ENCODE measurements around the gene NPTX1. TPM values are rescaled to one million over a fixed set of nuclear protein-coding genes. Genes with fewer than 3 reads are reported as not detected.
A peak's percentile ranks its signal among the peaks of the same experiment; 100 is the strongest.

Gene NPTX1
- total RNA-seq, 1 donor from 2014 or later: not detected

DNA sequence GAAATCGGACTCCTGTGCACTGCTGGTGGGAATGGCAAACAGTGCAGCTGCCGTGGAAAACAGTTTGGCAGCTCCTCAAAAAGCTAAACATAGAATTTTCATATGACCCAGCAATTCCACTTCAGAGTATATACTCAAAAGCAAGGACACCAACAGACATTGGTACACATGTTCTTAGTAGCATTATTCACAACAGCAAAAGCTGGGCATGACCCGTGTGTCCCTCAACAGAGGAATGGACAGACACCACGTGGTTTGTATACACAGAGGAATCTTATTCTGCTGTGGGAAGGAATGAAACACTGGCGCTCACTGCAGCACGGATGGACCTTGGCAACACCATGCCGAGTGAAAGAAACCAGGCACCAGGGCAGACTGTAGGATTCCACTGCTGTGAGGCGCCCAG, 16.0 kb downstream of the NPTX1 start:
- DNase-seq (ENCODE audit: low spot score): no peak

DNA sequence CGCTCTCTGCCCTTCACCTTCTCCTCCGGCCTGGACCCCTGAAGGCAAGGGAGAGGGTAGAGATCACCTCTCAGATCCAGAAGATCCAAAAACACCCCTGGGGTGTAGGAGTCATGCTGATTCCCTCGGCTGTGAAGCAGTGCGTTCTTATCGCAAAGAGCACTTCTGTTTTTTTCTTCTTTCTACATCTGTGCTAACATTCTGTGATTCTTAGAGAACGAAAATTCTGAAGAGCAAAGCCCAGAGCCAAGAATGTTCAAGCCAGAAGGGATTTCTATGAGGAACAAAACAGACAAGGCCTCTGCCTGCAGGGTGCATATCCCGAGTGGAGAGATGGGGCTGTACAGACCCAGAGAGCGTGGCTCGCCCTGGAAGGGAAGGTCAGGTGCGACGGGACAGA, 17.2 kb downstream of the NPTX1 start:
- DNase-seq (ENCODE audit: low spot score): no peak

DNA sequence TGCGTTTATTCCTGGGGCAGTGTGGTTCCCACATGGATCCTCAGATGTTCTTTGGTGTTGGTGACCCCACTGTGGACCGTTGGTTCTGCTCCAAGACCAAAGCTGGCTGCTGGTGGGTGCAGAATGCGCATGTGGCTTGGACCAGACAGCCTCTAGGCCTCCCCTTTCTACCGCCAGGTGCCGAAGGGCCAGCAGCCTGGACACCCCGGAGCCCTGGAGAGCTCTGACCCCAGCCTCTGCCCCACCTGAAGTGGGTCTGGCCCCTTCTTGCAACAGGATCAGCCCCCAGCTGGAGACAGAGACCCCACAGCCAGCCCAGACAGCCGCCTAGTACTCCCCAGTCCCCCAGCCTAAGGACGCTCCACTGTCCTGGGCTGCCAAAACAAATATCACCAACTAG, 18.4 kb downstream of the NPTX1 start:
- no peak for DNase-seq (ENCODE audit: low spot score)

DNA sequence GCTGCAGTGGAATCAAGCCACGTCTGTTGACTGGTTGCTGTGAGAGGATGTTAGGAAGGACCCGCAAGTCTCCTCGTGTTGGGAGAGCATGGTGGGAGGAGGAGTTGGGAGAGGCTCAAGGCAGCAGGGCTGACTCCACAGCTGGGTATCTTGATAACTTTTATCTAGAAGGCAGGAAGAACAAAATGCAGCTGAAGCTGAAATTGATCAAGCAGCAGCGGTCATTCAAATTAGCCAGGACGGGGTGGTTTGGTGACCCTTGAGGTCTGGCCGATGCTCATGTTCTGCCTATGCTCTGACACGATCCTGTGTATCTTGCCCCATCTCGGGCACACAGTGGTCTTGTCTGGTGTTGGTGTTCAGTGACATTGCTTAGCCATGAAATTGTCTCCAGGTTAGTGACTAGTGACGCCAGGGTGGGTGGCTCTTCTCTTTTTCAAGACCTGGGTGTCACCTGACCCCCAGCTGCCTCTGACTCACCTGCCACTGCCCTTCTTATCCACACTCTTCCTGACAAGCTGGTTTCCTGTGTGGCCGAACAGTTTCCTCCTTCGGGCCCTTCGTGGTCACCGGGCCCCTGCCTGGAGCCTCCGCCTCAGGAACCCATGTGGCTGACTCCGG, 19.1 kb downstream of the NPTX1 start:
- DNase-seq (ENCODE audit: low spot score): no peak

DNA sequence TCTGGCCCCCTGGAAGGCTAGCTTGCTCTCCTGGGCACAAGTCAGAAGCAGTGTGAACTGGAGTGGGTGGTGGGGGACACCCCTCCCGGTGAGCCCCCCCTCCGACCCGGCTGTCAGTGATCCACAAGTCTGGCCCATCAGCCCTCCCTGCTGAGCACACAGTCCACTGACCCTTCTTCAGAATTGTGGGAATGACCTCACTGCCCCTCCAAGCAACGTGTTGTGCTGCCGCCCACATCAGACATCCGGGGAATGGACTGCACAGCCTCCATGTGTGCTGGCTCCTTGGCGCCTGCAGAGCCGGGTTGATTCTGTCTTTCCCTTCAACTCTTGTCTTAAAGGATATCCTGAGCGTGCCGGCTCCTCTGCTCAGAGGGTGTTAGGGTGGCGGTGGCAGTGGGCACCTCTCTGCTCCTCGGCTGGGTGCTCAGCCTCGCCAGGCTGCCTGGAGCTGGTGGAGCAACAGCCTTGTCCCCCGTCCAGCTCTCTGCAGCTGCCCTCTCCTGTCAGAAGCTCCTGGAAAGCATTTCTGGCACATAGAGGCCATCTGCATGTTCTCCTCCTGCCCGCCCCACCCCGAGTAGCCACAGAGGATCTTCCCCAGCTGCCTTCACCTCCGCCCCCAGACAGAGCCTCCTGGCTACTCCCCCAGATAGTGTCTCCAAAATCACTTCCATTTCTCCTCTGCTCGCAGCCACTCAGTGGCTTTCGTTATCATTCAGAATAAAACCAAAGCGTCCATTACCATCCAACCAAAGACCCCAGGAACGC, 19.8 kb downstream of the NPTX1 start:
- no peak for DNase-seq (ENCODE audit: low spot score)

DNA sequence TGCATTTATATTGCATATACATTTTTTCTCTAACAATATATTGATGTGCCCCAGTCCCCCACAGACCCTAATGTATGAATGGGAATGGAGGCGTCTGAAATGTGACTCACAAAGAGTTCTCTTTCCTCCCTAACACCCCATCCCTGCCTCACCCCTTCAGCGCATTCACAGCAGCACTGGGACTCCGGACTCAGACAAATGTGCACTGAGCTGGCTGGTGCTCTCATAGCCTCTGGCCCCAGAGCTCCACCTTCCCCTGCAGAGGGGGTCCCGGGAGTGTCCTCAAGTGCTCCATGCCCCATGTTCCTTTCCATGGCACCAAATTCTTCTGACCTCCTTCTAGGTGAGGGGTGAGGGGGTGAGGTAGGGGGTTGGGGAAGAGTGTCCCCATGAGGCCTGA, 20.6 kb downstream of the NPTX1 start:
- DNase-seq (ENCODE audit: low spot score): no peak

DNA sequence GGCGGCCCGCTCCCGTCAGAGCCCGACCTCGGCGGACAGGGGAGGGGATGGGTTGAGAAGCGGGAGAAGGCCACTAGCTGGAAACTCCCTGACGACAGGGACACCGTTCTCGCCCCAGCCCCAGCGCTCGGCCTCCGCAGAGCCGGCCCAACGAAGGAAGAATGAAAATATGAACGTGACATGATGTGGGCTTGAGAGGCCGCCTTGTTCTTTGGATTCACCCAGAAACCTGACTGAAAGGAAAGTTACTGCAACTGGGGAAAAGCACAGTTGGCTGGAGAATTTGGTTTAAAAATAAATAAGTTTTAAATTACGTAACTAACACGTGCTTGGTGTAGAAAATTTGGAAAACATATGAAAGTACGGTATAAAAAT, 21.1 kb downstream of the NPTX1 start:
- DNase-seq (ENCODE audit: low spot score): no peak

DNA sequence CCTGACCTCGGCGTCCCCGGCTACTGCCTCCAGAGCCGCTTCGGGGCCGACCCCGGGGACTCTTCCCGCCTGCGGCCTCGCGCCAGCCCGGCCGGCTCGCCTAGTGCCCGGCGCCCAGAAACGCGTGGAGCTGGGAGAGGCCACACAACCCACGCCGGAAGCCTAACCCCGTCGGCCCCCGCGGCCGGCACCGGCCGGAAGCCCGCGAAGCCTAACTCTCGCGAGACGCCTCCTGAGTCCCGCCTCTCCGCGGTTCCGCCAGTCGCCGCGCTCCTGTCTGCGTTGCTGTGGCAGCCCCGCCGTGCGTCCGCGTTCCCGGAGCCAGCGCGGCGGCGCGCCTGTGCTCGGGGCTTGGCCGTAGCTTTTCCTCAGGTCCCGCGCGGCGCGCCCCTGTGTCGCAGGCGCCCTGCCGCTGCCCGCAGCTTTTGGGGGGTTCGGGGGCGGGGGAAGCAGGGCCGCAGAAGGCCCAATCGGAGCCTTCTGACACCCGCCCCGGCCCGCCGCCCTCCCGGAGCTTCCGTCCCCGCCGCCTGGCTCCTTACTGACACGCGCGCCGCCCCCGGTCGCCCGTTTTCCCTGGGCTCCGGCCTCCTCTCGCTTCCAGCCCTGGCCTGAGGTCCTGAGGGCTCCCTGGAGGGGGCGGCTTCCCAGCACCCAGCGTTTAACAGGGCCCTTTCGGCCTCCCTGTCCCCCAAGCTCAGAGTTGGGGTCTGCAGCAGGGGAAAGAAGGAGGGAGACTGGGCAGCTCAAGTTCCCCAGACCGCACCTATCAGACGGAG, 21.7 kb downstream of the NPTX1 start:
- DNase-seq (ENCODE audit: low spot score): peak; percentile 99

DNA sequence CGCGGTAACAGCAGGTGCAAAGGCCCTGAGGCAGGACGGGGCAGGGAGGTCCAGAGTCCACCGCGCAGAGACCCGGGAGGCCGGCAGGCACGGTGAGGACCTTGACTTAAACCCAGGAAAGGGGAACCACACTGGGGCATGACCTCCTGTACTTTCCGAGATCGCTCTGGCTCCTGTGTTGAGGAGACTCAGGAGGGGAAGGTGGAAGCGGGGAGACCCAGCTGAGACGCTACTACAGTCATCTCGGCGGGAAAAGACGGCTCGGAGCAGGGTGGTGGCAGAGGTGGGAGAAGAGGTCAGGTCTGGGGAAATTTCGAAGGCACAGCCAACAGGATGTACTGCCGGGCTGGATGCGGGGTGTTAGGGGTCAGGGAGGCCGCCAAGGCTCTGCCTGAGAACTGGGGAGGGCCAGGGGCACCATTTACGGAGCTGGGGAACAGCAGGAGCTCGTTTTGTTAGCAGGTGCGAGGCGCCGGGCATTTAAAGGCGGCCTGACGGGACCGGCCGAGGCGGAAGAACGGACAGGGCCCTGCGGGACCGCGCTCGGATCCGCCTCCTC, 22.3 kb downstream of the NPTX1 start:
- no peak for DNase-seq (ENCODE audit: low spot score)

DNA sequence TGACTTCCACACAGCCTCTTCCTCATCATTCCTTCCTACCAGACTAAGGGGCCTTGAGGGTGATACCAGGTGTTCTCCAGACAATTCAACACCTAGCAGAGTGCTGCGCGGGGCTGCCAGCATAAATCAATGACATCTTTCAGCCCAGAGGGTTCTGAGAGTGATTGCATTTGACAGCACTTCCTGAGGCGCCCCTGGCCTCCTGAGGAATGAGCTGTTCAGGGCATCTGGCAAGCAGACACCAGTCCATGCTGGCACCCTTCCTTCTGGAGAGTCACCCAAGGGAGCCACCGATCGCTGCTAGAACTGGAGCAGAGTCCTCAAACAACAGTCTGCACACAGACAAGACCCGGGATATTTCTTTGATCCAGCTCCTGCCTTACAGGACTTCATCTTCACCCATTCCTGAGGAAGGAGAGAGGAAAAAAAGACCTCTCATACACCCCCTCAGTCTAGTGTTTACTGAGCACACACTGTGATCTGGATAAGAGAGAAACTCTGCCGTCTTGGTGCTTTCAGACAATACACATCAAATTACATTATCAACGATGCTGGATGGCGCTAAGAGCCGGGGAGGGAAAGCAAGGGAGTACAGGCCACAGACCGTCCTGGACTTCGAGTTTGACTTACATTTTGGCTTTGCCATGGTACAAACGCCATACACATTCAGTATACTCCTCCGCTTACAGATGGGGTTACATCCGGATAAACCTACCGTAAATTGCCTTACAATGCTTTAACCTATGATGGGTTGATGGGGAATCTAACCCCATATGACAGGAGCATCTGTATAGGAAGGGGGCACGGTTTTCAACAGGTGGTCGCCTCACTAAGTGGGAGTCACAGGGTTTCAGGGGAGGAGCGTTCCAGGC, 23.0 kb downstream of the NPTX1 start:
- DNase-seq (ENCODE audit: low spot score): no peak

DNA sequence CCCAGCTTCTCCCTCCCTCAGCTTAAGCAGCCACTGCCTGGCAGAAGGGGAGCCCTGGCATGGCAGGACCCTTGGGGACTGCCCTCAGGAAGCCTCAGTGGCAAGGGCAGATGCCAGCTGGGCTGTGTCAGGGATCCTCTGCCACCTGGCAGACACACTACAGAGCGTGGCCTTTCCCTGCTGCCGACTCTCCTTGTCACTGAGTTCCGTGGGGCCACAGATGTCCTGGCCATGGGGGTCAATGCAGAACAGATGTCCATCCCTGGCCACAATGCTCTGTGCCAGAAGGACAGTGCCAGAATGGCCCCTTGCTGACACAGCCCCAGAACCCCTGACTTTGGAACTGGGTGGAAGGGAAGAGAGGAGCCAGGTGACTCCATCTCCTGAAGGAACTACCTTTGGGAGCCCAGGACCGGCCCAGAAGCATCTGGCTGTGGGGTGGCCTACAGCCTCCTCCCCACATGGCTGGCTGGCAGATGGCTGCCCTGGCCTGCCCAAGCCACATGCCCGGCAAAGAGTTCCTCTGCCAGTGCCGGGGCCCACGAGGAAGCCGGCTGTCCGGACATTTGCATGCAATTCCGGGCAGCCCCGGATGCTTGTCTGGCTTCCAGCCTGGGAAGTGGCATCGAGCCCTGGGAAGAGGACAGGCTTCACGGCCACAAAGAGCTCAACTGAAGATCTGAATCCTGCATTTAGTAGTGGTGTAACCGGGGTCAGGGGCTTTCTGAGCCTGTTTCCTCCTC, 24.1 kb downstream of the NPTX1 start:
- no peak for DNase-seq (ENCODE audit: low spot score)

DNA sequence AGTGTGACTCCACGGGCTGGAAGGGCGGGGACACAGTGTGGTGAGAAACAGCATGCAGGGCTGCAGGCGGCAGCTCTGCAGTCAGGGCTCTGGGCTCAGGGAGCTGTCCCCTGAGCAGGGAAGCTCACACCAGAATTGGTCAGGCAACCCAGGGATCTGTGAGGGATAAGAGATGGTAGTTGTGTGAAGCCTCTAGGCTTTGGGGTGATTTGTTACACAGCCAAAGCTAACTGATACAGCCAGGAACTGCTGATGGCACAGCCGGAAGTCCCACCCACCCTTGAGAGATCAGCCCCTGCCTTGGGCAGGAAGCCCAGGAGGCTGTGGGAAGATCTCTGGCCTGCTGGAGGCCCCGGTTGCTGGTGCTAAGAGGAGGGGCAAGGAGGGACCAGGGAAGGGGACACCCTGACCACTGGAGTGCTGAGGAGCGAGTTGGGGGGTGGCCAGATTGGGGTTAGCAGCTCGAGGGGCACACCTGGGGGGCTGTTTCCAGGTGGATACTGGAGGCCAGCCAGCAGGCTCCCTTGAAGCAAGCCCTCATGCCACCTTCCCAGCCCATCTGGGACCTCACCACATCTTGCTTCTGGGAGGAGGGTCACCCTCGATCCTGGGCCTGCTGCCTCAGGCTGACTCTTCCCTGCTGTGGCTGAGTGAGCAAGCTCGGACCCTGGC, 25.2 kb downstream of the NPTX1 start:
- no peak for DNase-seq (ENCODE audit: low spot score)

DNA sequence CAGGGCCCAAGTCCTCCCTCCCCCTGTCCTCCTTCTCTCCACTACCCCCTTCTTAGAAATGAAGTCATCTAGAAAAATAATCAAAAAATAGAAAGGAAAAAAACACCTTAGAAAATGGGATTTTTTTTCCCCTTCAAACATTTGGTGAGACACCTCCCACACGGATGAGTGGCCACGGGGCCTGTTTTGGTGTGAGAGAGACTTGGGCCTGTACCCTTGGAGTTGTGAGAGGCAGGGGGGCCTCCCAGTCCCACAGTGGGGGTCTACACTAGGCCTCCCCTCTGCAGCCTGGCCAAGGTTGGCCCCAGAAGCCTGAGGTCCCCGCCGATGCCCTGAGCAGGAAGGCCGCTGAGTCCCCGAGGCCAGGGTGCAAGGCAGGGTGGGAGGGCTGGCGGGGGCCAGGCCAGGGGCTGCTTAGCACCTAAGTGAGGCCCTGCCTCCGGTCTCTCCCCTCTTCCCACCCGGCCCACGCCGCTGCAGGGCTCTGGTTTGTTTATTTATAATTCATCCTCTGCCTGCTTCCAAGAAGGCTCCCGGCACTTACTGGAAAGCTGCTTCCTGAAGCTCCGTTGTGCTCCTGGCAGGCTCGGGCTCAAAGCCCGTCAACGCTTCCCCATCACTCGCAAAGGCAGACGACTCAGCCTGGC, 26.4 kb downstream of the NPTX1 start:
- no peak for DNase-seq (ENCODE audit: low spot score)

DNA sequence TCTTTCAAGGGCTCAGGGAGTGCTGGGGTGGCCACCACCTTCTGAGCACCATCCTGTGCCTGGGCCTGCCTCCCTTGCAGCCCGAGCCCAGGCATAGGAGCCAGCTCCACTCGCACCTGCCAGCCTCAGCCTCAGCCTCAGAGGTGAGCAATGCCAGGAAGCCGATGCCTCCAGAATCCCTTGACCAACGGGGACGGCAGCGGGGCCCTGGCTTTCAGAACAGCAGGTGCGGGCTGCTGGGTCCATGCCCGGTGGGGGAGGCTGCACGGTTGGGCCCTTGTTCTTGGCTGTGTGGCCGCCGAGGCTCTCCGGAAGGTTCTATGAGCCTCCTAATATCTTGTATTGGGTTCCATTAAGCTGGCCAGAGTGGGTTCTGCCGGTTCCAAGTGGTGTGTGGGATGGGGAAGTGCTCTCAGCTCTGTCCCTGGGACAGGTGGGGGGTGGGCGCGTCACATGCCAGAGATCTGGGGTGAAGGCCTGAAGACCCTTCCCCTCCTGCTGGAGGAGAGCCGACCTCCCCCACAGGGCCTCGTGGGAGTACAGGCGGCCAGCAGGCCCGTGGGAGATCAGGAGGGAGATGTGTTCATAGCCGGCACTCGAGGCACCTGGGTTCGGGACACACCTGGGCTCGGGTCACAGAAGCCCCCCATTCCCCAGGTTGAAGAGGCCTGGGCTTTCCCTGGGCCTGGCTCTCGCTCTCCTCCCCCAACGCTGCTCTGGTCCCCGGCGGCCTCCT, 27.0 kb downstream of the NPTX1 start:
- DNase-seq (ENCODE audit: low spot score): no peak

DNA sequence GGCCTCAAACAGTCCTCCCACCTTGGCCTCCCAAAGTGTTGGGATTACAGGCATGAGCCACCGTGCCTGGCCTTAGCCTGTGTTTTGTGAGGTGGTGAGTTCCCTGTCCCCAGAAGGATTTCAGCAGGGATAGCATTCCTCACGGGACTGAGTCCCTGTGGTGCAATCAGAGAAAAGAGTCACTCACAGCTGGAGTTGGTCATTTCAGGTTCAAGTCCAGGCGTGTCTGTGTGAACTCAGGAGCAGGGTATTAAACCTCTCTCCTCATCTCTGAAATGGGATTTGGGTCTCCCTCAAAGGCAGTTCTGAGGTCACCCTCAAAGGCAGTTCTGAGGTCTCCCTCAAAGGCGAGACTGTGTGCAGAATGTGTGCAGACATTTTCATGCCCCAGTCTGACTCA, 28.6 kb downstream of the NPTX1 start:
- DNase-seq (ENCODE audit: low spot score): no peak

DNA sequence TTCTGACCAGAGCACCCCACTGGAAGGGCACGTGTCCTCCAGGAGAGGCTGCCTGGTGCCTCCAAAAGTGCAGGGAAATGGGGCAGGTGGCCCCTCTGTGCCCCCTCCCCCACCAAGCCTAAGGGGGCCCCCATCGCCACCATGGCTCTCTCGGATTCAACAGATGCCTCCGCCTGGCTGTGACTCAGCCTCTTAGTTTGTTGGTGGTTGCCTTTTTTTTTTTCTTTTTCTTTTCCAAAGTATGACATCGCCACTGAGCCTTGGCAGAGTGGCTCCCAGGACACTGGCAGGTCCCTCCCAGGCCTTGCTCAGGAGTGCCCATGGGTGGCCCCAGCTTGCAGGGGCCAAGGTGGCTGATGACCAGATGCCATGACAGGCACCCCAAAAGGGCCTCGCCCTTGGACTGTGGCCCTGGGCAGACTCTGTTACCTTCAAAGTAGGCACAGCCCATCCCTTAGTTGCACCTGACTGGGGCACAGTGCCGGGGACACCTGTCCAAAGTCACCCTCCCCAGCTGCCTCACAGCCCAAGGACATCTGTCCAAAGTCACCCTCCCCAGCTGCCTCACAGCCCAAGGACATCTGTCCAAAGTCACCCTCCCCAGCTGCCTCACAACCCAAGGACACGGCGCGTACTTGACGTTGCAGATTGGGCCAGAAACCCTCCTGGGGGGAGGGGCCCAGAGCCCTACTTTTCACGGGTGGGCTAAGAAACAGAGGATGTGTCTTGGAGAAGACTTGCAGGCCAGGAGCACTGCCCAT, 29.6 kb downstream of the NPTX1 start:
- no peak for DNase-seq (ENCODE audit: low spot score)

DNA sequence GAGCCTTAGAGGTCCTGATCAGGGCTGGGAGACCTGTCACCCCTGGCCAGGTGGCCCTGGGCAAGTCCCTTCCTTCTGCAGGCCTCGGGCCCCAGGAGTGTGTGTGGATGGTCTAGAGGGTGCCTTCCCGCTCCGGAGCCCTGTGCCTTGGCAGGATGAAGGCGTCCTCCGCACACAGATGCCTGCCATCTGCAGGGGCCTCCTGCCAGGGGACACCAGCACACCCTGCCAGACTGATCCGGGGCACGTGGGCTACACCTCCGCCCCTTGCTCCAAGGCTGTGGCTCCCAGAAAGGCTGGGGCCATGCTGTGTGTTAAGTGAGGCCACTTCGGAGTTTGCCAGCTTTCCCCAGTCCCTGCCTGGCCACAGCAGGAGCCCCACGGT, 30.7 kb downstream of the NPTX1 start:
- no peak for DNase-seq (ENCODE audit: low spot score)

Data from mesenteric fat pad (tissue), 1 donor.